GOT3 (cell line): Measurements from ENCODE around the gene SLC26A6.

Experiments used
- DNase-seq: peaks from one replicate; lab custom pipeline; 2025; ENCODE audit warnings: mixed read lengths; lab: John Stamatoyannopoulos, UW

The SLC26A6 gene, protein sequence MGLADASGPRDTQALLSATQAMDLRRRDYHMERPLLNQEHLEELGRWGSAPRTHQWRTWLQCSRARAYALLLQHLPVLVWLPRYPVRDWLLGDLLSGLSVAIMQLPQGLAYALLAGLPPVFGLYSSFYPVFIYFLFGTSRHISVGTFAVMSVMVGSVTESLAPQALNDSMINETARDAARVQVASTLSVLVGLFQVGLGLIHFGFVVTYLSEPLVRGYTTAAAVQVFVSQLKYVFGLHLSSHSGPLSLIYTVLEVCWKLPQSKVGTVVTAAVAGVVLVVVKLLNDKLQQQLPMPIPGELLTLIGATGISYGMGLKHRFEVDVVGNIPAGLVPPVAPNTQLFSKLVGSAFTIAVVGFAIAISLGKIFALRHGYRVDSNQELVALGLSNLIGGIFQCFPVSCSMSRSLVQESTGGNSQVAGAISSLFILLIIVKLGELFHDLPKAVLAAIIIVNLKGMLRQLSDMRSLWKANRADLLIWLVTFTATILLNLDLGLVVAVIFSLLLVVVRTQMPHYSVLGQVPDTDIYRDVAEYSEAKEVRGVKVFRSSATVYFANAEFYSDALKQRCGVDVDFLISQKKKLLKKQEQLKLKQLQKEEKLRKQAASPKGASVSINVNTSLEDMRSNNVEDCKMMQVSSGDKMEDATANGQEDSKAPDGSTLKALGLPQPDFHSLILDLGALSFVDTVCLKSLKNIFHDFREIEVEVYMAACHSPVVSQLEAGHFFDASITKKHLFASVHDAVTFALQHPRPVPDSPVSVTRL

DNA sequence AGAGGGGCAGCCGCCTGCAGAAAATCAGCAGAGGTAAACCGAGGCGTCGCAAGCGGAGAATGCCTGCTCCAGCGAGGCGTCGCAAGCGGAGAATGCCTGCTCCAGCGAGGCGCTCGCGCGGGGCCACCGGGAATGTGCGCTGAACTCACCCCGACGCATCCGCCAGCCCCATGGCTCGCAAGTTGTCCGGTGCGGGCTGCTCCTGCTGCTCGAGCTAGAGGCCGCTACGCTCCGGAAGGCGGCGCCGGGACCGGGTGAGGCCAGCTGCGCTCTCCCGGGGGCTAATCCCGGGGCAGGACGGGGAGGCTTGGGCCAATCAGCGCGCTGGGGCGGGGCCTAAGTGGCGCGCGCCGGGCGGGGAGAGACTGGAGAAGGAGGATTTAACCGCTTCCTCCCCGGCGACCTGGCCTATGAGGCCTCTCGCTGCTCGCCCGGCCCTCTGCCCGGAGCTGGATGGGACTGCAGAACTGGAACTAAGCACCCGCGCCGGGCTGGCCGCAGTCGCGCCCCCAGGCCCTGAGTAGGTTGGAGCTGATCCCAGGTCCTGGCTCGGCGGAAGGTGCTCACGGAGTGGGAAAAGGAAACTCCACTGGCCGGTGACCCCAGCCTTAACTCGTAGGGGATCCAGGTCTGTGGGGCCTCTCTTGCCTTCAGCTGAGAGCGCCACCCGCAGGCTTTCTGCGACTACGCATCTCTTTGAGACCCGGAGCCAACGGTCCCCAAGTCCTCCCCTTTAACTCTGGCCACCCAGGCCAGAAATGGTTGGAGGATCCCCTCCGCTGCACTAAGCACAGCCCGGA, at the start of gene SLC26A6:
Gene SLC26A6 (minus strand): TSS at position 240 of the 800 bp plus-strand sequence. CDS start 68 bp downstream, at position 172.
- DNase-seq, result peak; percentile 89

DNA sequence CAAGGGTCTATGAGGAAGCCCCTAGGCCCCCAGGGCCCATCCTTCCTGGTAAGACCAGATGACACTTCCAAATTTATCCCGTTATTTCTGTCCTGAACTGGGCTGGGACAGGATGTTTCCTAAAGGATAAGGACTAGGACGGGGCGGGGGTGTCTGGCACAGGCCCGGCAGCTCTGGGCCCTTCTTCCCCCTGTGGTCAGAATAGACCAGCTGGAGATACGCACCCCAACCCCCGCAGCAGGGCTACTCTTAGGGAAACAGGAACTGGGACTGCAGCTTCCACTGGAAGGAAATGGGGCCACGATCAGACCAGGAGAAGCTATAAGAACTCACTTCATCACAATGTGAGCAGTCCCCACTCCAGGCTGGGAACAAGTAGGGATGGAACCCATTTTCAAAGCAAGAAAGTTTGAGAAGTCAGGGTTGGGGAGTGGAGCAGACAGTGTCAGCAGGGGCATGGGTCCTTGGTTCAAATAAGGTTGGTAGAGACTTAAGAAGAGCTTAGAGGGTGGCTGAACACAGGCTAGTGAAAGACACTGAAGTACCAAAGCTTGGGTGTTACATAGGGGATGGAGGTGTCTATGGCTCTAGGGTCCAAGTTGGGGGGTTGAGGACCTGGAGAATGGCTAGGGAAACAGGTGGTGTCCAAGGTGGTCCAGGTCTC, 49.4 kb upstream of the SLC26A6 start:
- DNase-seq, result no peak

GRCh38 chr3:48684054-48684349, 48.7 kb upstream of the SLC26A6 start:
- no peak for DNase-seq

DNA sequence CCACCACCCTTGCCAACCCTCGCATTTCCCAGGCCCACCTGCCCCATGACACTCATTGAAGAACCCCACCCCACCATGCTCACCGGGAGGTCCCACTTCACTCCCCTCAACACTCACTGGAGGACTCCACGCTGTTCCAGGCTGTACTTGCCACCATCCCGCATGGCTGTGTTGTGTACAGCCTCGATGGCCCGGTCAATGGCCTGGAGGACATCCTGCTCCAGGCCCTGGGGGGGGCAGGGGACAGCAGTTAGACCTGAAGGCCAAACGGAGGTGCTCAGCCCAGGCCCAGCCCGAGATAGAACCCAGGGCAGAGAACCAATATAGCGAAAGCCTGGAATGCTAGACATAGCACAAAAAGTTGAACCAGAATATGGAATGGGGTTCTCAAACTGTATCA, 47.5 kb upstream of the SLC26A6 start:
- DNase-seq, result no peak

GRCh38 chr3:48681974-48682610, 46.8 kb upstream of the SLC26A6 start:
- DNase-seq, result no peak

- DNase-seq, result no peak
Measured at GRCh38 chr3:48681541-48681880, 46.2 kb upstream of the SLC26A6 start.

- DNase-seq, result no peak
Measured at GRCh38 chr3:48680811-48681540, 45.7 kb upstream of the SLC26A6 start.

GRCh38 chr3:48679411-48680391, 44.4 kb upstream of the SLC26A6 start:
- DNase-seq, result no peak

GRCh38 chr3:48678566-48679380, 43.5 kb upstream of the SLC26A6 start:
- no peak for DNase-seq

DNA sequence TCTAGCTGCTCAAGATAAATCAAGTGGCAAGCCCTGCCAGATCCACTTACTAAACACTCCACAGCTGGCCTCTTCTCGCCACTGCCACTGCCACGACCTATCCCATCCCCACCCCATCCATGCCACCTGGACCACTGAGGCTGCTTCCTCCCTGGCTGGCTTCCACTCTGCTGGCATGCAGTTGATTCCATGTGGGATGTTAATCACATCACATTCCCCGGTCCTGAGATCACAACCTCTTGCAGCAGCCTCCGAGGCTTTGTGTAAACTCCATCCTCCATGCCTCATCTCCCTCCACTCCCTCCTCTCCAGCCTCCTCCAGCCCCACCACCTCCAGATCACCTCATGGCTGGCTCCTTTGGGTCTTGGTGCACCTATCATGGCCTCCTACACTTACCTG, 42.8 kb upstream of the SLC26A6 start:
- no peak for DNase-seq

GRCh38 chr3:48674505-48674904, 39.2 kb upstream of the SLC26A6 start:
- DNase-seq, result no peak

DNA sequence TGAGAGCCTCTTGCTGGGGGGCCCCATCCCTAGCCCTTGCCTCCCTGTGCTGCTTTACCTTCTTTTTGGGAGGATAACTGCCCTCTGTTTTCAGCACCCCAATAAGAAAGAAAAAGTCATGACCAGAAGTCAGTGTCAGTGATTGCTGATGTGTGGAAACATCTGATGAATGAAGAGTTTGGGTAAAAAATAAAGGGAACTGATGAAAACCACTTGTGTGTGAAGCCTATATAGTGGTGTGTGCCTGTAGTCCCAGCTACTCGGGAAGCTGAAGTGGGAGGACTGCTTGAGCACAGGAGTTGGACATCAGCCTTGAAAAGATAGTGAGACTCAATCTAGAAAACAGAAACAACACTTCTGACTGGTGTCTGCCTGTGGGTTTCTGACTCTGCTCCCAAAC, 37.3 kb upstream of the SLC26A6 start:
- DNase-seq, result no peak

DNA sequence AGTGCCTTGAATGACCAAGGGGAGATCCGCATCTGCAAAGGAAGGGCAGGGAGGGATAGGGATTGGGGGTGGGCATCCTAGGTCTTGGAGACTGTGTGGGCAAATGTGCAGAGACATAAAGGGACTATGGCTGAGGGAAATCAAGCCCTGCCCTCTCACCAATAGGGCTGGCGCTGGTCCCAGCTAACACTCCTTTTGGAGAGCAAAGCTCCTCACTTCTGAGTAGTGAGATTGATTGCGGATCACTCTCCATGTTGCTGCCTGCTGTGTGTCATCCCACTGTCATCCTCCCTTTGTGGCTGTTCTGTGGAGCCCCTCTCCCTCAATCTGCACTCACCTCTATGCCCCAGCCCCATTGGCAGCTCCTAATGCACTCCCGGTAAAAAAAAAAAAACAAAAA, 29.7 kb upstream of the SLC26A6 start:
- no peak for DNase-seq

- no peak for DNase-seq
Measured at GRCh38 chr3:48664313-48664644, 29.0 kb upstream of the SLC26A6 start.

DNA sequence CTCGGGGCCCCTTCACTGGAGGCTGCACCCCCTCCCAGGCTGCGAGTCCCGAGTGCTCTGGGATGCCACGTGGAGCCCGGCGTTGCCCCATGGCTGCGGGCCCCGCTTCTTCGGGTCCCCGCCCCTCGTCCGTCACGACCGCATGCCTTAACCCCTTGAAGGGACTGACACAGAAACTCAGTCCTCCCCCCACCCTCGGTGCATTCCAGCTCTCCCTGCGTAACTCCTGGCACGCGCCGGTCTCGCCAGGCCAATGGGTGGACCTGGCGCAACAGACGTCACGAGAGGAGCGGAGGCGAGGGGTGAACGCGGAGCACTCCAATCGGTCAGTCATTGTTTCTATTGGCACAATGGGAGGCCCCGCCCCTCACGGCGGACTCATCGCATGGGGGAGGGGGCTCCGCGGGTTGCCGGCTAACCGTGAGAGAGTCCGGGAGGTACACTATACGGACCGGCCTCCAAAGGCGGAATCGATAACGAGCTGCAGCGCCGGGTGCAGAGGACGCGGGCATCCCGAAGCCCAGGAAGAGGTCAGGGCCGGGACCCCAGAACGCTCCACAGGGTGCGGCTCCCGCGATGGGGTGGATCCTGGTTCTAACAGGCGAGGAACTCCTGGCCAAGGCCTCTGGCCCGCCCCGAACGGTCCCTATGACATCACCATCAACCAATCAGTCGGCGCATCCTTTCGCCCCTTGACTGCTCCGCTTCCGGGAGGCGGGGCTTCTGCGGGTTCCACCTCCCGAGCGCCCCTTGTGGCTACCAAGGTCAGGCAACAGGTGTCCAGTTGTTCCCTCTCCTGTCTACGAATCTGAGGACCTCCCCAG, 28.4 kb upstream of the SLC26A6 start:
- peak; percentile 88 for DNase-seq

GRCh38 chr3:48662753-48663488, 27.7 kb upstream of the SLC26A6 start, which contains the start of gene CELSR3:
Gene CELSR3, minus strand, starts transcription at chr3:48662886. Its CDS starts 252 bp downstream, at chr3:48662634.
- peak; percentile 9 for DNase-seq

DNA sequence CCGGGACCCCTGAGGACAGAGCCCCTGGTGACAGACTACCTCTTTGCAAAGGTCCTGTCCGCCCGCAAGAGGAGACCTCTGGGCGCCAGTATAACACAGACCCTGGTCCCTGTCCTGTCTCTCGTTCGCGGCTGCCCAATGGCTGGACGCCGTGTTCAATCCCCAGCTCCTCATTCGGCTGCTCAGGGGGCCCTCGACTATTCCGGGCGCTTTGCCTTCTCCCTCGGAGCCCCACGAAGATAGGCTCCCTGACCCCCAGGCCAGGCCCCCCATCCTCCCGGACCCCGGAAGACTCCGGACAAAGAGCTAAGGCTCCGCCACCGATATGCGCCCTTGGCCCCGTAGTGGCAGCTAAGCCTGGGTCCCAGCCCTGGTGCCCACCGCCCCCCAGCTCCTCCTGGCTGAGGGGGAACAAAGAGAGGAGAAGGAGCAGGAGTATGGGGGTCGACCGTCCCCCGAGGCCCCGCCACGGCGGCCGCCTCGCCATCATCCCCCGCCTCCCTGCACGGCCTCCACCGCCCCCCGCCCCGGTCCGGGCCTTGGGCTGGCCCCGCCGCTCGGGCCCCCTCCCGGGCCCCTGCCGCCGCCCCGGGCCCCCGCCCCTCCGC, 27.0 kb upstream of the SLC26A6 start:
- no peak for DNase-seq
